Ascending aorta (tissue), 2 donors: ENCODE measurements around the gene NFATC3. TPM values are rescaled to one million over a fixed set of nuclear protein-coding genes. Genes with fewer than 3 reads are reported as not detected.

Source experiments
- DNase-seq, 2 donors: peaks; one replicate each; pipeline ENCODE4 v3.0.0-alpha.2; 2019; ENCODE audit warnings: low spot score in 2 of 2
- H3K27ac ChIP-seq, 2 donors: fragments of 200-600 bp; sonication (generic); one replicate each; pipeline ENCODE4 v1.5.1; 2016 to 2017; ENCODE audit warnings: mild to moderate bottlenecking in 1 of 2
- H3K27me3 ChIP-seq: fragments of 200-600 bp; sonication (generic); one replicate; pipeline ENCODE4 v1.5.1; 2017
- H3K36me3 ChIP-seq, 2 donors: fragments of 200-600 bp; sonication (generic); one replicate each; pipeline ENCODE4 v1.5.1; 2016
- H3K4me1 ChIP-seq, 2 donors: fragments of 200-600 bp; sonication (generic); one replicate each; pipeline ENCODE4 v1.5.1; 2016 to 2017; ENCODE audit warnings: mild to moderate bottlenecking in 1 of 2
- H3K4me3 ChIP-seq, 2 donors: fragments of 200-600 bp; sonication (generic); one replicate each; pipeline ENCODE4 v1.5.1; 2016 to 2017; ENCODE audit warnings: mild to moderate bottlenecking in 1 of 2
- H3K9me3 ChIP-seq, 2 donors: fragments of 200-600 bp; sonication (generic); one replicate each; pipeline ENCODE4 v1.5.1; 2016
- CTCF ChIP-seq, 3 experiments: fragments of 200-600 bp in 2 of 3; fragments of 450-650 bp in 1 of 3; sonication (generic) in 2 of 3; IDR thresholded peaks; one replicate each; pipeline ENCODE4 v1.5.1; 2016 to 2019; ENCODE audit warnings: antibody characterized with exemption in 3 of 3, mild to moderate bottlenecking in 1 of 3, moderate library complexity in 1 of 3
- intact Hi-C: fragments of 100-400 bp; cut with DNase I; formaldehyde crosslinking; loops from one replicate; pipeline ENCODE4 v1.15.1; 2023
- total RNA-seq: library from RNA; depleted of rRNA; stranded (reverse); fragments of >200 nt; gene quantifications from one replicate; pipeline ENCODE4 v1.1.0, GENCODE V29; 2016

Gene NFATC3
- total RNA-seq, 1 donor from 2014 or later = 36.4 TPM

- DNase-seq = no peak
- intact Hi-C loops = no loop called here
- peaks cover 0 to 2% of the 10 kb centered on the region in 2 donors for H3K4me1 ChIP-seq
- TF ChIP-seq CTCF (IDR thresholded peaks at IDR 0.05) = no peak
- H3K27ac ChIP-seq = no peak overlapping the region
- H3K27me3 ChIP-seq = no peaks in the 10 kb centered on the region
- peaks cover 0 to 13% of the 10 kb centered on the region in 2 donors for H3K36me3 ChIP-seq
- no peak overlapping the region for H3K4me3 ChIP-seq
- no peaks in the 10 kb centered on the region for H3K9me3 ChIP-seq
Observed at GRCh38 chr16:68226116-68226515, 140.9 kb downstream of the NFATC3 start.

GRCh38 chr16:68227183-68227793 lies 142.1 kb downstream of the NFATC3 start:
- Histone ChIP-seq H3K9me3 (no peaks in the 10 kb centered on the region), H3K27ac (no peak overlapping the region), H3K27me3 (no peaks in the 10 kb centered on the region), H3K36me3 (peaks cover 0 to 13% of the 10 kb centered on the region in 2 donors), H3K4me3 (no peak overlapping the region), H3K4me1 (peaks cover 0 to 2% of the 10 kb centered on the region in 2 donors)
- TF ChIP-seq CTCF (IDR thresholded peaks at IDR 0.05) = no peak
- intact Hi-C loops = no loop called here
- DNase-seq = no peak

GRCh38 chr16:68227850-68228553 lies 142.8 kb downstream of the NFATC3 start:
- intact Hi-C loops = no loop called here
- Histone ChIP-seq H3K27me3 (no peaks in the 10 kb centered on the region), H3K4me1 (peaks cover 0 to 2% of the 10 kb centered on the region in 2 donors), H3K27ac (no peak overlapping the region), H3K4me3 (no peak overlapping the region), H3K36me3 (peaks cover 0 to 13% of the 10 kb centered on the region in 2 donors), H3K9me3 (no peaks in the 10 kb centered on the region)
- no peak for TF ChIP-seq CTCF (IDR thresholded peaks at IDR 0.05)
- DNase-seq = no peak

- Histone ChIP-seq H3K4me3 (no peak overlapping the region), H3K9me3 (no peaks in the 10 kb centered on the region), H3K36me3 (peaks cover 0 to 13% of the 10 kb centered on the region in 2 donors), H3K4me1 (peaks cover 0 to 2% of the 10 kb centered on the region in 2 donors), H3K27me3 (no peaks in the 10 kb centered on the region), H3K27ac (no peak overlapping the region)
- no peak for DNase-seq
- intact Hi-C loops = loop anchor here (1.0 kb wide), 1 partner anchor 235 kb away; no protein-coding TSS in a partner anchor
- no peak for TF ChIP-seq CTCF (IDR thresholded peaks at IDR 0.05)
Observed at GRCh38 chr16:68228652-68229051, 143.5 kb downstream of the NFATC3 start.

- intact Hi-C loops = loop anchor here (1.0 to 10.0 kb wide), 2 partner anchors 236 to 265 kb away; partner anchors contain the start of gene SLC12A4
- no peak overlapping the region for H3K4me3 ChIP-seq
- peaks cover 0 to 13% of the 10 kb centered on the region in 2 donors for H3K36me3 ChIP-seq
- no peaks in the 10 kb centered on the region for H3K9me3 ChIP-seq
- peak in 1 of 2 donors; percentile 65 for DNase-seq
- H3K27ac ChIP-seq = no peak overlapping the region
- no peaks in the 10 kb centered on the region for H3K27me3 ChIP-seq
- H3K4me1 ChIP-seq = peaks cover 0 to 2% of the 10 kb centered on the region in 2 donors
- peak; percentile 83 to 92 (median 86) for TF ChIP-seq CTCF (IDR thresholded peaks at IDR 0.05)
Observed at GRCh38 chr16:68229431-68230175, 144.4 kb downstream of the NFATC3 start.
